HepG2 (cell line): Measurements from ENCODE around the gene LSS. TPM values are rescaled to one million over a fixed set of nuclear protein-coding genes. Genes with fewer than 3 reads are reported as not detected.

ENCODE experiments used
- ADNP ChIP-seq: sonication (generic); formaldehyde crosslinking; IDR thresholded peaks from 2 replicates; pipeline ENCODE4 v1.4.0; 2020; ENCODE audit warnings: missing genetic modification reagents
- KLF16 ChIP-seq, 2 experiments: sonication (generic) in 1 of 2; formaldehyde crosslinking in 1 of 2; IDR thresholded peaks; 2 replicates each; pipeline versions ENCODE4 v1.6.1 to v1.8.0; 2016 to 2023; ENCODE audit warnings: missing genetic modification reagents in 2 of 2, missing compliant biosample characterization in 1 of 2
- MIER3 ChIP-seq: IDR thresholded peaks from 2 replicates; pipeline ENCODE4 v1.6.1; 2016; ENCODE audit warnings: missing compliant biosample characterization, borderline replicate concordance
- MLXIP ChIP-seq: sonication (generic); formaldehyde crosslinking; IDR thresholded peaks from 2 replicates; pipeline ENCODE4 v1.9.0; 2021; ENCODE audit warnings: missing genetic modification reagents, borderline replicate concordance
- NR2F2 ChIP-seq: IDR thresholded peaks from 2 replicates; pipeline ENCODE4 v1.6.1; 2012; ENCODE audit warnings: low read depth, inconsistent platforms, borderline replicate concordance
- SRF ChIP-seq: IDR thresholded peaks from 2 replicates; pipeline ENCODE4 v1.6.1; 2011; ENCODE audit warnings: mild to moderate bottlenecking, low read depth, low read length, moderate library complexity
- YY1 ChIP-seq: IDR thresholded peaks from 2 replicates; pipeline ENCODE4 v1.6.1; 2011; ENCODE audit warnings: low read length, low read depth, moderate library complexity, mild to moderate bottlenecking; ENCODE audit not compliant: insufficient read depth, insufficient replicate concordance
- ZBTB7A ChIP-seq: sonication (generic); formaldehyde crosslinking; IDR thresholded peaks from 2 replicates; pipeline ENCODE4 v1.8.0; 2022; ENCODE audit warnings: mild to moderate bottlenecking, missing genetic modification reagents
- ZNF281 ChIP-seq: sonication (generic); formaldehyde crosslinking; IDR thresholded peaks from 2 replicates; pipeline ENCODE4 v1.4.0; 2020; ENCODE audit warnings: missing genetic modification reagents, borderline replicate concordance
- ZNF350 ChIP-seq: sonication (generic); formaldehyde crosslinking; IDR thresholded peaks from 2 replicates; pipeline ENCODE4 v1.4.0; 2020; ENCODE audit warnings: mild to moderate bottlenecking, low read depth, missing genetic modification reagents, borderline replicate concordance
- ZNF512B ChIP-seq: sonication (generic); formaldehyde crosslinking; IDR thresholded peaks from 2 replicates; pipeline ENCODE4 v1.5.1; 2020; ENCODE audit warnings: missing genetic modification reagents, mild to moderate bottlenecking, borderline replicate concordance
- ZNF550 ChIP-seq: sonication (generic); formaldehyde crosslinking; IDR thresholded peaks from 2 replicates; pipeline ENCODE4 v1.4.0; 2020; ENCODE audit warnings: mild to moderate bottlenecking, missing genetic modification reagents, borderline replicate concordance
- ZNF589 ChIP-seq: sonication (generic); formaldehyde crosslinking; conservative IDR thresholded peaks from 2 replicates; pipeline ENCODE4 v1.8.0; 2022; ENCODE audit warnings: mild to moderate bottlenecking, moderate library complexity, missing genetic modification reagents
- ZNF597 ChIP-seq: sonication (generic); formaldehyde crosslinking; IDR thresholded peaks from 2 replicates; pipeline ENCODE4 v1.5.0; 2020; ENCODE audit warnings: missing genetic modification reagents
- ZNF75D ChIP-seq: sonication (generic); formaldehyde crosslinking; IDR thresholded peaks from 2 replicates; pipeline ENCODE4 v1.8.1; 2023; ENCODE audit warnings: missing genetic modification reagents, mild to moderate bottlenecking, borderline replicate concordance
- polyA plus RNA-seq, 8 experiments: library from polyadenylated mRNA; depleted of rRNA in 3 of 8; stranded (reverse) in 7 of 8; unstranded in 1 of 8; fragments of >200 nt; fragmentation: Illumina TruSeq in 4 of 8; extraction: Trizol in 4 of 8; gene quantifications; 2 replicates each; pipeline versions ENCODE4 v1.2.1 to v1.2.3, GENCODE V29; 2011 to 2016; ENCODE audit warnings: low read depth in 4 of 8, missing spikeins in 1 of 8, mixed read lengths in 1 of 8; ENCODE audit not compliant: insufficient read depth in 1 of 8
- total RNA-seq, 5 experiments: library from RNA; depleted of rRNA; stranded (reverse); fragments of >200 nt; fragmentation: Illumina TruSeq; extraction: Trizol; gene quantifications; 2 replicates each; pipeline ENCODE4 v1.2.3, GENCODE V29; 2016; ENCODE audit warnings: low read depth in 1 of 5
- TF ChIP-seq, protein P1 (sequence below): sonication (generic); formaldehyde crosslinking; IDR thresholded peaks from 2 replicates; pipeline ENCODE4 v1.9.0; 2022; ENCODE audit warnings: missing genetic modification reagents, mild to moderate bottlenecking, borderline replicate concordance

LSS gene
- total and polyA plus RNA-seq, 2 of the 13 experiments (the other 11 are each of a cell fraction or from before 2014, with no cell fraction given): 72.6 to 113 TPM

GRCh38 chr21:46154155-46154954, 74.2 kb downstream of the LSS start (continued):
- 0 out of 2 replicates have a peak, but pooled peaks have one; percentile 17 for TF ChIP-seq ZNF589
- no peak for TF ChIP-seq YY1
- TF ChIP-seq SRF: no peak
- TF ChIP-seq ZNF512B: no peak
- TF ChIP-seq MLXIP (CRISPR knock-in tag): no peak
- no peak for TF ChIP-seq ZNF350 (CRISPR knock-in tag)
- no peak for TF ChIP-seq MIER3 (CRISPR knock-in tag)
- peak; percentile 78 for TF ChIP-seq ZNF281
- no peak for TF ChIP-seq ZNF75D (CRISPR knock-in tag)
- no peak for TF ChIP-seq NR2F2
- TF ChIP-seq ZNF597: no peak
- peak in 1 of 2 experiments; percentile 41; a peak in 1 of 4 replicates for TF ChIP-seq KLF16 (CRISPR knock-in tag; IDR thresholded peaks at IDR 0.05)
- TF ChIP-seq ZBTB7A (CRISPR knock-in tag): peak; percentile 60; the same call in 1 of the 2 replicates
- TF ChIP-seq, protein P1, sequence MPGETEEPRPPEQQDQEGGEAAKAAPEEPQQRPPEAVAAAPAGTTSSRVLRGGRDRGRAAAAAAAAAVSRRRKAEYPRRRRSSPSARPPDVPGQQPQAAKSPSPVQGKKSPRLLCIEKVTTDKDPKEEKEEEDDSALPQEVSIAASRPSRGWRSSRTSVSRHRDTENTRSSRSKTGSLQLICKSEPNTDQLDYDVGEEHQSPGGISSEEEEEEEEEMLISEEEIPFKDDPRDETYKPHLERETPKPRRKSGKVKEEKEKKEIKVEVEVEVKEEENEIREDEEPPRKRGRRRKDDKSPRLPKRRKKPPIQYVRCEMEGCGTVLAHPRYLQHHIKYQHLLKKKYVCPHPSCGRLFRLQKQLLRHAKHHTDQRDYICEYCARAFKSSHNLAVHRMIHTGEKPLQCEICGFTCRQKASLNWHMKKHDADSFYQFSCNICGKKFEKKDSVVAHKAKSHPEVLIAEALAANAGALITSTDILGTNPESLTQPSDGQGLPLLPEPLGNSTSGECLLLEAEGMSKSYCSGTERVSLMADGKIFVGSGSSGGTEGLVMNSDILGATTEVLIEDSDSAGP: no peak
- TF ChIP-seq ADNP (CRISPR knock-in tag): no peak
- no peak for TF ChIP-seq ZNF550 (CRISPR knock-in tag)
